Fibroblast of skin of left quadriceps (primary cell): Measurements from ENCODE around the gene RALGPS2.
"Not testable (repeated sequence)": the region's sequence is repeated elsewhere in the genome, so short reads cannot be mapped to it uniquely, and the experiment has no call there.

ENCODE experiments used
- DNase-seq, 2 experiments: peaks; one replicate each; pipeline ENCODE4 v3.0.0-alpha.2; 2013; ENCODE audit warnings: low read depth in 2 of 2

RALGPS2 gene

GRCh38 chr1:178942285-178943198, 217.5 kb downstream of the RALGPS2 start:
- DNase-seq = peak; percentile 32 to 34

GRCh38 chr1:178944729-178945128, 219.7 kb downstream of the RALGPS2 start:
- DNase-seq = no peak

- no peak for DNase-seq
Measured at GRCh38 chr1:178945763-178946266, 220.8 kb downstream of the RALGPS2 start.

DNA sequence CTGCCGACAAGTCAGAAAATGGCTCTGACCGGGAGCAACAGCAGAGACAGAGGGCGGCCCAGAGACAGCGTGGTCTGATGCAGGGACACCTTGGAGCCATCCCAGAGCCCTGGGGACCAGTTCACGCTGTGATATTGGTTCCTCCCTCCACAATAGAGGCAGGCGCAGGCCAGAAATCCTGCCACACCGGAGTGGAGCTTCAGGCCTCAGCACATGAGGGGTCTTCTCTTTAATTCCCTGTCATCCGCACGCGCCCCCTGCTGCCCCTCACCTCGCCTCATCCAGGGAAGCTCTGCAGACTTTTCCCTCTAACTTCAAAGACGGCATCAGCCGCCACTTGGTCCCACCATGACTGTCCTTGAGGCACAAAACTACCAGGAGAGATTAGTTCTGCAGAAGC, 221.4 kb downstream of the RALGPS2 start:
- DNase-seq = no peak

- DNase-seq = no peak
Measured at GRCh38 chr1:178946855-178947676, 222.0 kb downstream of the RALGPS2 start.

GRCh38 chr1:178947677-178947981, 222.6 kb downstream of the RALGPS2 start:
- DNase-seq = no peak

GRCh38 chr1:178948676-178949075, 223.6 kb downstream of the RALGPS2 start:
- no peak for DNase-seq

GRCh38 chr1:178949866-178950265, 224.8 kb downstream of the RALGPS2 start:
- not testable (repeated sequence) for DNase-seq

- no peak for DNase-seq
Measured at GRCh38 chr1:178951600-178951999, 226.6 kb downstream of the RALGPS2 start.

GRCh38 chr1:178953034-178953433, 228.0 kb downstream of the RALGPS2 start:
- DNase-seq = peak in 1 of 2 experiments; percentile 29

DNA sequence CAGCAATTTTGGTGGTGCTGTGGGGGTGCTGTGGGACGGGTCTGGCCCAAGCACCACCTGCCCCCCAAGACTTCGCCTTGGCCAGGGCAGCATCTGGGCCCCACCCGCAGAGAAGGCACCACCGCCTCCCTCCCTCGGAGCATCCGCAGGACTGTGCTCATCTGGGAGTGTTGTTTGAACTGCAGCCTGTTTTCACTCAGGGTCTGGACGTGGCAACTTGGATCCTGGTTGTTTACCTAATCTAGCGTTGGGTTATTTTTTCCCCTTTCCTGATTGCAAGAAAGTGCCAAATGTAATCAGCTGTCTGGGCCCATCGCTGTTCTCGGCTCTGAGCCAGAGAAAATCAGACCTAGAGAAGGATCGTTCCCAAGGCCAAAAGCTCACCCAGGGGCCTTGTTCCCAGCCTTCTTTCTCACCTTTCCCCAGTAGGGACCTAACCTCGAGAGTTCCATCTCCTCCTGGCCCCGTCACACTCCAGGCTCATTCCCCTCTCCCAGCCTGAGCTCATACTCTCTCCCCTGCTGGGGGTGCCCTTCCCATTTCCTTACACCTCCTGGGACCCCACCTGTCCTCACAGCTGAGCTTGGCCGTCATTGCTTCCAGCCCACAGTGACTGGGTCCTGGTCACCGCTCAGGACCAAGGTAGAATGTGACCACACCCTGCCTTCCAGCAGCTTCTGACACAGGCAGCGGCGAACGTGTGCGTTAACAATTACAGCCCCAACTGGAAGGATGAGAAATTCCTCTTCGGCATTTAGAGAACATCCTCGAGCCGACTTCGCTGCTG, 228.7 kb downstream of the RALGPS2 start:
- DNase-seq = no peak

DNA sequence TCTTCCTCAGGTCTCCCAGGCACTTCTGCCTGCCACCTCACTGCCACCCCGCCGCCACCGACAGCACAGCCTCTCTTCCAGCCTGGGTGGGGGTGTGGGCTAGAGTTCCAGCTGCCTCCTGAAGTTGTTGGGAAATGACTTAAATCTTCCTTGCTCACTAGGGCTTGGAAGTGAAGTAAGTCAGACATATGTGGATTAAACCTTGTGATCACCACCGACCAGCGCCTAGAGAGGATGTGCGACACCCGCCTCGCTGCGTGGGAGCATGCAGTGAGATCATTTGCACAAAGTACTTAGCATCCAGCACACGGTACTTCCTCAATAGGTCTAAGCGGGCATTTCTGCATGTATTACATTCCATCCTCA, 229.3 kb downstream of the RALGPS2 start:
- no peak for DNase-seq

GRCh38 chr1:178954937-178955336, 229.9 kb downstream of the RALGPS2 start:
- no peak for DNase-seq

GRCh38 chr1:178955391-178955954, 230.4 kb downstream of the RALGPS2 start:
- DNase-seq = no peak

- DNase-seq = no peak
Measured at GRCh38 chr1:178958491-178958890, 233.4 kb downstream of the RALGPS2 start.

GRCh38 chr1:178959543-178960460, 234.8 kb downstream of the RALGPS2 start:
- no peak for DNase-seq

DNA sequence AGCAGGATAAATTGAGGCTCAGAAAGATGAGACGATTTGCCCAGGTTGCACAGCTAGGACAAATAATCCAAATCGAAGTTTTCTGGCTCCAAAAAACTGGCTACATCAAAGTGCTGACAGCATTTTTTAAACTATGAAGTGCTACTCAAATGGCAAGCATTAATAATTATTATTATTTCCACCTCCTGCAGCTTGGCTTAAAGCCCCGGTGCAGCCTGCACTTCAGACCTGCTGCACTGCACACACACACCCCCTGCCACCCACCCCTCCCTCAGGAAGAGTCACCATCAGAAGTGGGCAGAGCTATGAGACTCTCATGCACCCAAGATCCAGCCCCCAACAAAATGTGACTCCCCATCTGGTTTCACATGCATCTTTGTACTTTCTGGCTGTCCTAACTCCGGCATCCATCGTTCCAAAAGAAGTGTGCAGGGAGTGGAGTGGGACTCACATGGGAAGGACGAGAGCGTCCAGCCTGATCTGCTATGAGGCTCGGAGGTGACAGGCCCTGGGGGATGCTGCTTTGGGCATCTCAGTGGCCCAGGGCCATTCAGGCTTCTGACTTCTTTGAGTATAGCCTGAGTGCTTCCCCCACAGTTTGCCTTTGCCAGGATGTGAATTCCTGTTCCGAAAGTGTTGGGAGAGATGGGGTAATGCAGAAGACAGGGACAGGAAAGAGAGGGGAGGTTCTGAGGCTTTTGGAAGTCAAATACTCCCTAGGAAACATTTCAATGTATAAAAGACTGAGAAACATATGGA, 235.6 kb downstream of the RALGPS2 start:
- DNase-seq = no peak

GRCh38 chr1:178961331-178961730, 236.3 kb downstream of the RALGPS2 start:
- DNase-seq = no peak

DNA sequence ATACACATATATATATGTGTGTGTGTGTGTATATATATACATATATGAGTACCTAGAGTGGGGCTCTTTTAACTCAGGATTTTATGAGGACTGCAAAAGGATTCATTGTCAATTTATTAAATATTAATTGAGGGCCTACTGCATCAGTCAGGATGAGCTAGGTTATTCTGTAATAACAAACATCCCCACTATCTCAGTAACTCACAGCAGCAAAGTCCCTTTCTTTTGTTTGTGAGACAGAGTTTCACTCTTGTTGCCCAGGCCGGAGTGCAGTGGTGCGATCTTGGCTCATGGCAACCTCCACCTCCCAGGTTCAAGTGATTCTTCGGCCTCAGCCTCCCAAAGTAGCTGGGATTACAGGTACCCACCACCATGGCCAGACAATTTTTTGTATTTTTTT, 236.8 kb downstream of the RALGPS2 start:
- no peak for DNase-seq
